Activated T-helper 17 cell treated with anti-CD3 and anti-CD28 coated beads, Interleukin-2, amount 50 U/mL, for 72 hours (primary cell): Measurements from ENCODE around the gene CDC25A. TPM values are rescaled to one million over a fixed set of nuclear protein-coding genes. Genes with fewer than 3 reads are reported as not detected.

ENCODE experiments used
- ATAC-seq: fragments of 150-1000 bp; cut with Tn5 transposase; replicated peaks from 2 replicates; pipeline ENCODE4 v1.10.0; 2021; ENCODE audit warnings: mild to moderate bottlenecking, moderate library complexity
- H3K27ac Mint-ChIP-seq: one replicate; pipeline ENCODE4 v1.8.0; 2022; ENCODE audit warnings: mixed read lengths
- H3K27me3 Mint-ChIP-seq: one replicate; pipeline ENCODE4 v1.8.0; 2022; ENCODE audit warnings: mixed read lengths
- H3K36me3 Mint-ChIP-seq: one replicate; pipeline ENCODE4 v1.8.0; 2022; ENCODE audit warnings: low read depth, mild to moderate bottlenecking, mixed read lengths
- H3K4me1 Mint-ChIP-seq: one replicate; pipeline ENCODE4 v1.8.0; 2022; ENCODE audit warnings: mixed read lengths
- H3K4me3 Mint-ChIP-seq: one replicate; pipeline ENCODE4 v1.8.0; 2022; ENCODE audit warnings: mild to moderate bottlenecking, mixed read lengths
- H3K9me3 Mint-ChIP-seq: one replicate; pipeline ENCODE4 v1.8.0; 2022; ENCODE audit warnings: mixed read lengths
- total RNA-seq, 2 donors: library from RNA; stranded (reverse); gene quantifications; one replicate each; pipeline ENCODE4 v1.2.3, GENCODE V29; 2022

CDC25A gene
- total RNA-seq: 10 to 100 TPM; 18.8 to 42.7 TPM

- peaks cover 9% of the 10 kb centered on the region for H3K4me1 Mint-ChIP-seq
- H3K27ac Mint-ChIP-seq: peak within 1 kb of the TSS; percentile 71
- H3K4me3 Mint-ChIP-seq: peak within 1 kb of the TSS; percentile 89
- peaks cover 39% of the 10 kb centered on the region for H3K36me3 Mint-ChIP-seq
- ATAC-seq: peak; percentile 99
- peaks cover 5% of the 10 kb centered on the region for H3K27me3 Mint-ChIP-seq
- H3K9me3 Mint-ChIP-seq: no peaks in the 10 kb centered on the region
Observed at GRCh38 chr3:48188266-48189201, at the start of gene CDC25A. TSS of gene CDC25A (minus strand) at chr3:48188417. CDS start at chr3:48187947, 470 bp downstream.

- H3K4me3 Mint-ChIP-seq: no peak overlapping the region
- no peaks in the 10 kb centered on the region for H3K36me3 Mint-ChIP-seq
- no peaks in the 10 kb centered on the region for H3K9me3 Mint-ChIP-seq
- H3K4me1 Mint-ChIP-seq: peaks cover 5% of the 10 kb centered on the region
- peaks cover 3% of the 10 kb centered on the region for H3K27me3 Mint-ChIP-seq
- no peak overlapping the region for H3K27ac Mint-ChIP-seq
- ATAC-seq: no peak
Observed at GRCh38 chr3:48236531-48236930, 48.3 kb upstream of the CDC25A start.

GRCh38 chr3:48233542-48233941 lies 45.3 kb upstream of the CDC25A start:
- peak overlapping the region; percentile 13 for H3K27ac Mint-ChIP-seq
- no peak overlapping the region for H3K4me3 Mint-ChIP-seq
- H3K4me1 Mint-ChIP-seq: no peaks in the 10 kb centered on the region
- no peak for ATAC-seq
- H3K27me3 Mint-ChIP-seq: peaks cover 3% of the 10 kb centered on the region
- H3K9me3 Mint-ChIP-seq: no peaks in the 10 kb centered on the region
- no peaks in the 10 kb centered on the region for H3K36me3 Mint-ChIP-seq

GRCh38 chr3:48232734-48233133 lies 44.5 kb upstream of the CDC25A start:
- Mint-ChIP-seq H3K4me1 (no peaks in the 10 kb centered on the region), H3K27ac (peak overlapping the region; percentile 13), H3K9me3 (no peaks in the 10 kb centered on the region), H3K27me3 (peaks cover 3% of the 10 kb centered on the region), H3K4me3 (no peak overlapping the region), H3K36me3 (no peaks in the 10 kb centered on the region)
- ATAC-seq: peak; percentile 94

- peaks cover 3% of the 10 kb centered on the region for H3K27me3 Mint-ChIP-seq
- H3K4me3 Mint-ChIP-seq: no peak overlapping the region
- H3K27ac Mint-ChIP-seq: no peak overlapping the region
- ATAC-seq: no peak
- H3K36me3 Mint-ChIP-seq: no peaks in the 10 kb centered on the region
- no peaks in the 10 kb centered on the region for H3K4me1 Mint-ChIP-seq
- no peaks in the 10 kb centered on the region for H3K9me3 Mint-ChIP-seq
Observed at GRCh38 chr3:48232232-48232631, 44.0 kb upstream of the CDC25A start.

- no peak overlapping the region for H3K4me3 Mint-ChIP-seq
- no peak overlapping the region for H3K27ac Mint-ChIP-seq
- H3K9me3 Mint-ChIP-seq: no peaks in the 10 kb centered on the region
- no peaks in the 10 kb centered on the region for H3K36me3 Mint-ChIP-seq
- peaks cover 3% of the 10 kb centered on the region for H3K27me3 Mint-ChIP-seq
- ATAC-seq: no peak
- no peaks in the 10 kb centered on the region for H3K4me1 Mint-ChIP-seq
Observed at GRCh38 chr3:48226939-48227338, 38.7 kb upstream of the CDC25A start.

- H3K9me3 Mint-ChIP-seq: no peaks in the 10 kb centered on the region
- ATAC-seq: no peak
- peaks cover 3% of the 10 kb centered on the region for H3K27me3 Mint-ChIP-seq
- H3K27ac Mint-ChIP-seq: no peak overlapping the region
- H3K4me3 Mint-ChIP-seq: no peak overlapping the region
- no peaks in the 10 kb centered on the region for H3K36me3 Mint-ChIP-seq
- H3K4me1 Mint-ChIP-seq: peaks cover 3% of the 10 kb centered on the region
Observed at GRCh38 chr3:48225587-48225986, 37.4 kb upstream of the CDC25A start.

- no peak within 1 kb of the TSS for H3K4me3 Mint-ChIP-seq
Observed at GRCh38 chr3:48222616-48223513, 34.6 kb upstream of the CDC25A start, which contains the start of gene CAMP. TSS of gene CAMP (plus strand) at chr3:48223495. CDS start at chr3:48223512, 17 bp downstream.

GRCh38 chr3:48220746-48221145 lies 32.5 kb upstream of the CDC25A start:
- ATAC-seq: no peak
- H3K9me3 Mint-ChIP-seq: no peaks in the 10 kb centered on the region
- H3K4me3 Mint-ChIP-seq: no peak overlapping the region
- peaks cover 3% of the 10 kb centered on the region for H3K4me1 Mint-ChIP-seq
- H3K36me3 Mint-ChIP-seq: no peaks in the 10 kb centered on the region
- no peak overlapping the region for H3K27ac Mint-ChIP-seq
- H3K27me3 Mint-ChIP-seq: no peaks in the 10 kb centered on the region

More at GRCh38 chr3:48222616-48223513, 34.6 kb upstream of the CDC25A start, which contains the start of gene CAMP:
- ATAC-seq: no peak
- H3K36me3 Mint-ChIP-seq: no peaks in the 10 kb centered on the region
- H3K27me3 Mint-ChIP-seq: peaks cover 3% of the 10 kb centered on the region
- no peaks in the 10 kb centered on the region for H3K9me3 Mint-ChIP-seq
- peaks cover 3% of the 10 kb centered on the region for H3K4me1 Mint-ChIP-seq
- H3K27ac Mint-ChIP-seq: peak within 1 kb of the TSS; percentile 75

GRCh38 chr3:48219543-48219942 lies 31.3 kb upstream of the CDC25A start:
- H3K4me1 Mint-ChIP-seq: peaks cover 3% of the 10 kb centered on the region
- no peak overlapping the region for H3K4me3 Mint-ChIP-seq
- no peaks in the 10 kb centered on the region for H3K27me3 Mint-ChIP-seq
- H3K27ac Mint-ChIP-seq: no peak overlapping the region
- no peaks in the 10 kb centered on the region for H3K36me3 Mint-ChIP-seq
- ATAC-seq: no peak
- H3K9me3 Mint-ChIP-seq: no peaks in the 10 kb centered on the region

- H3K36me3 Mint-ChIP-seq: no peaks in the 10 kb centered on the region
- H3K27me3 Mint-ChIP-seq: no peaks in the 10 kb centered on the region
- H3K9me3 Mint-ChIP-seq: no peaks in the 10 kb centered on the region
- H3K4me1 Mint-ChIP-seq: peaks cover 3% of the 10 kb centered on the region
- no peak for ATAC-seq
- H3K4me3 Mint-ChIP-seq: no peak overlapping the region
- H3K27ac Mint-ChIP-seq: no peak overlapping the region
Observed at GRCh38 chr3:48218537-48218936, 30.3 kb upstream of the CDC25A start.

- Mint-ChIP-seq H3K36me3 (no peaks in the 10 kb centered on the region), H3K4me3 (no peak overlapping the region), H3K4me1 (peaks cover 3% of the 10 kb centered on the region), H3K27me3 (no peaks in the 10 kb centered on the region), H3K27ac (no peak overlapping the region), H3K9me3 (no peaks in the 10 kb centered on the region)
- no peak for ATAC-seq
Observed at GRCh38 chr3:48217449-48217848, 29.2 kb upstream of the CDC25A start.

- no peaks in the 10 kb centered on the region for H3K9me3 Mint-ChIP-seq
- no peaks in the 10 kb centered on the region for H3K36me3 Mint-ChIP-seq
- no peaks in the 10 kb centered on the region for H3K27me3 Mint-ChIP-seq
- H3K27ac Mint-ChIP-seq: no peak overlapping the region
- no peaks in the 10 kb centered on the region for H3K4me1 Mint-ChIP-seq
- no peak for ATAC-seq
- no peak overlapping the region for H3K4me3 Mint-ChIP-seq
Observed at GRCh38 chr3:48215876-48216275, 27.7 kb upstream of the CDC25A start.

- H3K27ac Mint-ChIP-seq: no peak overlapping the region
- no peak overlapping the region for H3K4me3 Mint-ChIP-seq
- no peak for ATAC-seq
- H3K36me3 Mint-ChIP-seq: no peaks in the 10 kb centered on the region
- no peaks in the 10 kb centered on the region for H3K9me3 Mint-ChIP-seq
- H3K4me1 Mint-ChIP-seq: no peaks in the 10 kb centered on the region
- no peaks in the 10 kb centered on the region for H3K27me3 Mint-ChIP-seq
Observed at GRCh38 chr3:48215466-48215865, 27.2 kb upstream of the CDC25A start.
